ENCODE measurements around the gene KLHL42.

DNA sequence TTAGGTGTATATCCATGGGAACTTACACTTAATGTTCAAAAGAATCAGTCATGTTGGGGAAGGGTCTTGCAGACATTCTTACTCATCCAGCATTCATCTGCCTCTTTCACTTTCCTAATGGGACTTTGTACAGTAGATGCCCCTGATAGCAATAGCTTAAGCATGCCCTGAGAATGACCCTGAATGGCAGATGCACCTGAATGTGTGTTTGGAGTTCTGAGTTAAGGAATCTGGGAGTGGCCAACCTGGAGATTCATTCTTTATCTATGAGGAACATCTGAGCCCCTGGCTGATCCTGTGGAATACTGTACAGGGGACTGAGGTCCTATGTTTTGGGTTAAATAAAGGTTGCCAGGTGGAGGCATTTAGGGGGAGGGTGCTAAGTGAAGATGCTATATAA lies 71.3 kb downstream of the KLHL42 start:
- TF ChIP-seq CTCF (IDR thresholded peaks at IDR 0.05 in 2 of 3, conservative IDR thresholded peaks at IDR 0.05 in 1 of 3; ENCODE audit: borderline replicate concordance in 1 of 3, insufficient read depth in 1 of 3, low read depth in 2 of 3, low read length in 2 of 3) (no peak), CEBPB (IDR thresholded peaks at IDR 0.05; ENCODE audit: low read depth) (no peak), EZH2 (IDR thresholded peaks at IDR 0.05) (no peak), ZNF274 (IDR thresholded peaks at IDR 0.05; ENCODE audit: low read depth, low read length) (no peak), POLR2AphosphoS5 (IDR thresholded peaks at IDR 0.05; ENCODE audit: low read depth, low read length) (no peak), YY1 (IDR thresholded peaks at IDR 0.05; ENCODE audit: extremely low read depth, insufficient replicate concordance, low read depth, low read length) (no peak), CBX3 (IDR thresholded peaks at IDR 0.05; ENCODE audit: low read depth) (no peak), SP1 (IDR thresholded peaks at IDR 0.05; ENCODE audit: low read depth) (no peak), EGR1 (IDR thresholded peaks at IDR 0.05; ENCODE audit: low read depth) (no peak), REST (IDR thresholded peaks at IDR 0.05; ENCODE audit: low read depth) (no peak), EZH2phosphoT487 (IDR thresholded peaks at IDR 0.05; ENCODE audit: borderline replicate concordance) (no peak)
- TF ChIP-seq, protein P1, sequence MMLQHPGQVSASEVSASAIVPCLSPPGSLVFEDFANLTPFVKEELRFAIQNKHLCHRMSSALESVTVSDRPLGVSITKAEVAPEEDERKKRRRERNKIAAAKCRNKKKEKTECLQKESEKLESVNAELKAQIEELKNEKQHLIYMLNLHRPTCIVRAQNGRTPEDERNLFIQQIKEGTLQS (IDR thresholded peaks at IDR 0.05): no peak

All from HCT116 (cell line).